ENCODE results near the gene EIF4G2.

EIF4G2 gene

GRCh38 chr11:10808235-10808552 is 532 bp downstream of the EIF4G2 start:
- no peak for DNase-seq (ENCODE audit: low read depth, low spot score)

GRCh38 chr11:10807493-10808234 is 1.1 kb downstream of the EIF4G2 start:
- no peak for DNase-seq (ENCODE audit: low read depth, low spot score)

GRCh38 chr11:10806206-10806605 is 2.5 kb downstream of the EIF4G2 start:
- DNase-seq (ENCODE audit: low read depth, low spot score): no peak

- no peak for DNase-seq (ENCODE audit: low read depth, low spot score)
These were observed 3.0 kb downstream of the EIF4G2 start for GRCh38 chr11:10805741-10806140.

- no peak for DNase-seq (ENCODE audit: low read depth, low spot score)
These were observed 5.0 kb downstream of the EIF4G2 start for GRCh38 chr11:10803676-10804075.

GRCh38 chr11:10800292-10800691 is 8.4 kb downstream of the EIF4G2 start:
- DNase-seq (ENCODE audit: low read depth, low spot score): no peak

- no peak for DNase-seq (ENCODE audit: low read depth, low spot score)
These were observed 10.3 kb downstream of the EIF4G2 start for GRCh38 chr11:10798330-10798928.

GRCh38 chr11:10797531-10797930 is 11.2 kb downstream of the EIF4G2 start:
- no peak for DNase-seq (ENCODE audit: low read depth, low spot score)

- DNase-seq (ENCODE audit: low read depth, low spot score): no peak
These were observed 11.7 kb downstream of the EIF4G2 start for GRCh38 chr11:10797001-10797400.

GRCh38 chr11:10796191-10796590 is 12.5 kb downstream of the EIF4G2 start:
- DNase-seq (ENCODE audit: low read depth, low spot score): no peak

- DNase-seq (ENCODE audit: low read depth, low spot score): no peak
These were observed 15.1 kb downstream of the EIF4G2 start for GRCh38 chr11:10793470-10794255.

GRCh38 chr11:10792385-10793068 is 16.2 kb downstream of the EIF4G2 start:
- no peak for DNase-seq (ENCODE audit: low read depth, low spot score)

- no peak for DNase-seq (ENCODE audit: low read depth, low spot score)
These were observed 22.3 kb downstream of the EIF4G2 start for GRCh38 chr11:10786451-10786850.

GRCh38 chr11:10785146-10785474 is 23.6 kb downstream of the EIF4G2 start:
- DNase-seq (ENCODE audit: low read depth, low spot score): no peak

- no peak for DNase-seq (ENCODE audit: low read depth, low spot score)
These were observed 24.2 kb downstream of the EIF4G2 start for GRCh38 chr11:10784232-10785145.

GRCh38 chr11:10780040-10780439 is 28.7 kb downstream of the EIF4G2 start:
- DNase-seq (ENCODE audit: low read depth, low spot score): no peak

- DNase-seq (ENCODE audit: low read depth, low spot score): no peak
These were observed 29.6 kb downstream of the EIF4G2 start for GRCh38 chr11:10779086-10779485.

- no peak for DNase-seq (ENCODE audit: low read depth, low spot score)
These were observed 30.3 kb downstream of the EIF4G2 start for GRCh38 chr11:10778217-10778970.

GRCh38 chr11:10777806-10778205 is 30.9 kb downstream of the EIF4G2 start:
- no peak for DNase-seq (ENCODE audit: low read depth, low spot score)

GRCh38 chr11:10777393-10777793 is 31.3 kb downstream of the EIF4G2 start:
- no peak for DNase-seq (ENCODE audit: low read depth, low spot score)

GRCh38 chr11:10774811-10775210 is 33.9 kb downstream of the EIF4G2 start:
- no peak for DNase-seq (ENCODE audit: low read depth, low spot score)
